Stimulated activated CD4-positive, alpha-beta T cell treated with anti-CD3 and anti-CD28 coated beads, Interleukin-2, amount 100 ng/mL, for 48 hours (primary cell): Measurements from ENCODE around the gene MYLK4.

Experiments used
- DNase-seq, 2 donors: peaks; one replicate each; pipeline ENCODE4 v3.0.0-alpha.2; 2020

MYLK4 gene

GRCh38 chr6:2750832-2751231 lies at the start of gene MYLK4:
Gene MYLK4, minus strand, starts transcription at chr6:2750922. Its CDS starts 1,628 bp downstream, at chr6:2749294.
- DNase-seq: no peak

DNA sequence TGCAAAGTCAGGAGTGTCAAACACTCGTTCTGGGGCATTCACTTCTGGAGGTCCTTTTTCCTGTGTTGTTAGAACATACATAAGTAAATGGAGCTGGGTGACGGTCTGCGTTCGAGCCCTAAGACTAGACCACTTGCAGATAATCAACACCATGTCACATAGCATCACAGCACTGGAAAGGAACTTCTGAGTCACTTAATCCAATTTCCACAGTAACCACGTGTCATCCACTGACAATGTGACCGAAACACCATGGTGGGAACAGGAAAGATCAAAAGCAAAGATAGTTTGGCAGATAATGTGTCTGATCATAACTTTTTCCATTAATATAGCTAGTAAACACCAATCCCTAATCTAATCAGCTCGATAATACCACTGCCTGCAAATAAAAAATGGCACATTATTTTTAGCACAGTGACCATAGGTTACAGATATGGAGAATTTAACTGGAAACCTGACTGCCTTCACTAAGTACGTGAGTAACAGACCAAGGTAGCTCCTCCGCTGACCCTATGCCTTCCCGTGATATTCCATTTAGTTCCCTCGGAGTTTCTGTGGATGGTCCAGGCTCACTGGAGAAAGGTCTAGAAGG lies 49.3 kb upstream of the MYLK4 start:
- no peak for DNase-seq

DNA sequence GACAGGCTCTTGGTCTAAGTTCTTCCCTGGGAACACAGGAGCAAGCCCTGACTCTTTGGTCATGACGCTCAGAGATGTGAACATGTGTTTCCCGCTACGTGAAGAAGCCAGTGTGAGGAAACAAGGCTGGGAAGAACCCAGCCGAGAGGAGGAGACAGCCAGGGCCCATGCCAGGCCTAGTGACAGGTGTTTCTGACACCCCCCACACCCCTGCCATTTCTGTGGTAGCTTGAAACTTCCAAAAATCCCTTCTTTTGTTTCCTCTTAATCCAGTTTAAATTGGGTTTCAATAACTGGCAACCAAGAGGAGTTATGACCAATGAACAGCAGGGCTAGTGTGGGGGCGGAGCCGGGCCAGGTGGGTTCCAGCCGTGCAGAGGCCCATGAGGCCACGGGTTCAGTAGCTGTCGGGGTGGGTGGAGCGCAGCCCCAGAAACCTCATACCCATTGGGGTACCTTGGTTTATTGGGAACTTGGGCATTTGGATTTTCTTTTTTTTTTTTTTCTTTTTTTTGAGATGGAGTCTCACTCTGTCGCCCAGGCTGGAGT lies 47.9 kb upstream of the MYLK4 start:
- DNase-seq: no peak

DNA sequence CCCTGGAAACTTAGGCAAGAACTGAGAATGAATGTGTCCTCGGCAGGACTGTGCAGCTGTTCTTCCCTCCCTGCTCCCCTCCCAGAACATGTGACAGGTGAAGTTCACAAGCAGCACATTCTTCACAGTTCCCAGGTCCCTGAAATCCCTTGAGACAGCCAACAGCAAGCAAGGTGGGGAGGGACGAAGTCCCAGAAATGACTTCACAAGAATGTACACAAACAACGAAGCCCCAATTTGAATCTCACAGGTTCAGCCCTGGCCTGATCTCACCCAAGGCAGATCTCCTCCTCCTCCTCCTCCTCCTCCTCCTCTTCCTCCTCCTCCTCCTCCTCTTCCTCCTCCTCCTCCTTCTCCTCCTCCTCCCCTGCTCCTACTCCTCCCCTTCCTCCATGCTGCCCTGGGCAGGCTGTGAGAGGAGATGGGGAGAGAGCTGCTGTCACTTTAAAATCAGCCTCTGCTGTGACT lies 46.9 kb upstream of the MYLK4 start:
- DNase-seq: no peak

DNA sequence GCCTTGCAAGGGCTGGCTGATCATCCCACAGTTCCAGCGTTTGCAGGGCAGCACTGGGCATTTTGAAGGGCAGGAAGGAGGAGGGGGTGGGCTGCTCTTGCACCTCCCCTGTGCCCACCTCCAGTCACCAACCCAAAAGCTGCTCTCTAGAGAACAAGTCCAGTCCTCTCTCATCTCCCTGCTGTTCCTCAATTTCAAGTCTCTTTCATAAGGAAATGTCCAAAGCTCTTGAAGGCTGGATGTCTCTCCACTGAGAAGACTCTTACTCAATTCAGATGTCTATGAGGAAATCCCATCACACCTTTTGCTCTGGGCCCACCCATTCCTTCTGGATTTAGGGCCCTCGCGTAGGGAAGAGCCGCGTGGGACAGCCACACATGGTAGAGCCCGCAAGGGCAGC lies 46.1 kb upstream of the MYLK4 start:
- DNase-seq: no peak

- DNase-seq: no peak
Measured at GRCh38 chr6:2795956-2796355, 45.2 kb upstream of the MYLK4 start.

DNA sequence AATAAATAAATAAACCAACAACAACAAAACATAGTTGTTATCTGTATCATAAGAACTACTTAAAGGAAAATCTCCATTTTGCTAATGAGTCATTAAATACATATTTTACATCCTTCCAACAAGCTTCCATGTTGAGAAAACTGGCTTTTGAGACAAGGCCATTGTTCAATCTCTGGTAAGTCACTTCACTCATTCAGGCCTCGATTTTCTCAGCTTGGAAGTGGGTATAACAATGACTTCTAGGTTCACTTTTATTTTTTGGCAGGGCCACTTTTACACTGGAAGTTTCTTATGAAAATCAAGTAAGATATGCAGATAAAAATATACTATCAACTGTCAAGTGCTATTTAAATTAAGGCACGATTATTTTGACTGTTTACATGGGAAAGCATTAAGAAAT lies 44.4 kb upstream of the MYLK4 start:
- no peak for DNase-seq

DNA sequence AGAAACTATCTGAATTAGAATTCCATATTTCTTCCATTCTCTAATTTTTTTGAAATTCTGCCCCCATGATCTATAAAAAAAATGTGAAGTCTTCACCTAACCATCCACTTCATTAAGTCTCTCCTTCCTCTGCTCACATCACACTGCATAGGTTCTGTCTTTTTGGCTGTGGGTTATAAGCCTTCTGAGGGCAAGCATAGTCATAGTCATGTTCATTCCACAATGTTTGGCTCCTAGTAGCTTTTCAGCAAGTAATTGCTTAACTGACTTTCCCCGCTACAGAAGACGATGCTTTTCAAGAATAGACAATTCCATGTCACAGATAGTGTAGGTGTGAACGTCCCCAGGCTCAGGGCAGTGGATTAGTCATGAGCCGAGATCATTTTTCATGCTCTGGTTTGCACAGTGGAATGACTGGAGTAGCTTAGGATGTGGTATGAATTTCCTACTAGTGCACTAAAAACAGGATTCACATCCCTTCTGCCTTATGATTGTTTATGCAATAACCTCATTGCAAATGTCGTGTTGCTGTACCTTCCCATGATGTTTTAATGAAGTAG lies 43.5 kb upstream of the MYLK4 start:
- no peak for DNase-seq

DNA sequence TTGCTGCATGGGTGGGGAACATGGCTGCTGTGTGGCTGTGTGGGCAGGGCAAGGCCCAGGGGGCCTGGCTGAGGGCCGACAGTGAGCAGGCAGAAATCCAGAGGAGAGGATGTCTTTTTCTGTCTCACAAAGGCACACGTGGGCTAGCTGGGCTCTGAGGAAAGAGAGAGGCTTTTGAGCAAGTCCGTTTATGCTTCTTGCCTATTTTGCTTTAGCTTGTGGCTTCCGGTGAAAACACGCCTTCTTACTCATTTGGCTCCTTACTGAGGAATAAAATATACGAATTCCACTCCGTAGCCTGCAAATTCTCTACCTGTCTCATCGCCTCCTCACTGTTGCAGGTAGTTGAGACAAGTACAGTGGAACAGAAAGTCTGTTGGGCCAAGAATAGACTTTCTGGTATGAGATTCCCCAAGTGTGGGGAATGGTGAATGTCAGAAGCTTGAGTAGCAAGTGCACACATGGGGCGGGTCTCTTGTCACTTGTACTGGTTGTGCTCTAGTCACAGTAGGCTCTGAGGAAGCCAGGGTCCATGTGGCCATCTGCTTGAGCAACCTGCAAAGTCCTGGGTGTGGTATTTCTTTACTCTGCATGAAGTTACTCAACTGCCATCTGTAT lies 42.9 kb upstream of the MYLK4 start:
- no peak for DNase-seq

DNA sequence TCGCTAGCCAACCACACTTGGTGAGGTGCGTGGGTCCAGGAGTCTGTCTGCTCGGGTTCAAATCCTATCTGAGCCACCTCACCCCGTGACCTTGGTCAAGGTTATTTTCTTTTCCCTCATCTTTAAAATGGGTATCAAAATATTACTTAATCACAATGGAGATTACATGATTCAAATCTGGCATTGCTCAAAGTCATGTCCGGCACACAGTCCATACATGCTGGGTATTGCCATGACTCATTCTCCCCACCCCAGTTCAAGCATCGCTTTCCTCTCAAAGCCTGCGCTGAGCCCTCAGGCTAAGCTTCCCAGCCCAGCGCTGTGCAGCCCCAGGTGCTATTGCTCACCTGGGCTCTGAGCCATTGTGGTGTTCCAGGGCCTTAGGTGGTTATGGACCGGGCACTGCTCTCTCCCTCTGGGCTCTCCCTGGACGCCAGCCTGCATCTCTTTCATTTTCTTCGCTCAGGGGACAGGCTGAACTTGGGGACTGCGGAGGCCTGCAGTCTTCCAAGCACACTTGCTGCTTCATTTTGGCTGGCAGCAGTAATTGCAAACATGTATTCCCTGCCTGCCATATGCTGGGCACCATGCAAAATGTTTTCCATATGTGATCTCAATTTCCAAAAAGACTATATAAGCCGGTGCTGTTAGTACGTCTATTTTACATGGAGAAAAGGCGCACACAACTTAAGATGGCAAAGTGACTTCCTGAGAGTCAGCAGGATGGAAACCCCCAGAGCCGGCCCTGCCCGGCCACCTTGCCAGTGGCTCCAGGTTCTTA lies 41.8 kb upstream of the MYLK4 start:
- no peak for DNase-seq

DNA sequence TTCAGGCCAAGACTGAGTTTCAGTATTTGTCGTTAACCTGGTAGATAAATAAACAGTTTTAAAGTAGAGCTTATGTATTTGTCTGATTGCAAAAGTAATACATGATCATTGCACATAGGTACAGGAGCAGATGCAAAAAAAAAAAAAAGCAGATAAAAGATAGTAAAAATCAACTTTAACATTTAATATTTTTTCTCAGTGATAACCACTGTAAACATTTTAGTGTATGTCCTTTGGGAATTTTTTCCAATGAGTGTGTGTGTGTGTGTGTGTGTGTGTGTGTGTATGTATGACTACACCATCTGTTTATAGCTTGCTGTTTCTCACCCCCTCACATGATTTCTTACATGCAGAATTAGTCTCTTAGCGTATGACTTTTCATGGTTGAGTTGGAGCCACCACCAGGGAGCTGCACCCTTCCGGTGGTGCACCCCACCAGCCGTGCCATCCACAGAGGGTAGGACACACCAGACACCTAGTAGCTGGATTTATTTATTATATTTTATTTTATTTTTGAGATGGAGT lies 40.8 kb upstream of the MYLK4 start:
- DNase-seq: no peak

- DNase-seq: peak; percentile 46
Measured at GRCh38 chr6:2790588-2791449, 40.1 kb upstream of the MYLK4 start.

DNA sequence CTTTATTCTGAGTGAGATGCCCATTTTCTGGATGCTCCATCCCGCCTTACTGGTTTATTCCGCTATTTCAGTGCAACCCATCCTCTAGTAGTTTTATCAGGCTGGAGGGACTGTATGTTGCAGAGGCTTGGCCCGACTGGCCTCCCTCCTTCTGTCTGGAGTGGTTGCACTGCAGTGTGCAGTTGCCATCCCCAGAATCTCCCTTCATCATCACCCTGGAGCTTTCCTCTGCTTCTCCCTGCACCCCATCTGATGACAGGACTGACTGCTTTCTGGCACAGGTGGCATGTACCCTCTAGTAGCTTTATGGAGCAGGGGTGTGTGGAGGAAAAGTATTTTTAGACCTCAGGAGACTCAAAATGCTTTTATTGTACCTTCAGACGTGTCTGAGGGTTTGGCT lies 35.5 kb upstream of the MYLK4 start:
- DNase-seq: no peak

DNA sequence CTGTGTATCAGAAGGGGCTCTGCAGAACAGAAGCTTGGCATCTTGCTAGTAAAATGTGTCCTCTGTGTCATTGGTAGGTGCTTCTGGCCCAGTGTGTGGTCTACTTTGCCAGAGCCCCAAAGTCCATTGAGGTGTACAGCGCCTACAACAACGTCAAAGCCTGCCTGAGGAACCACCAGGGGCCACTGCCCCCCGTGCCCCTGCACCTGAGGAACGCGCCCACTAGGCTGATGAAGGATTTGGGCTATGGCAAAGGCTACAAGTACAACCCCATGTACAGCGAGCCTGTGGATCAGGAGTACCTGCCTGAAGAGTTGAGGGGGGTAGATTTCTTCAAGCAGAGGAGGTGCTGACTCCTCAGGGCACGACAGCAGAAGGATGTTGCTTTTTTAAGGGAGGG lies 34.2 kb upstream of the MYLK4 start:
- no peak for DNase-seq

DNA sequence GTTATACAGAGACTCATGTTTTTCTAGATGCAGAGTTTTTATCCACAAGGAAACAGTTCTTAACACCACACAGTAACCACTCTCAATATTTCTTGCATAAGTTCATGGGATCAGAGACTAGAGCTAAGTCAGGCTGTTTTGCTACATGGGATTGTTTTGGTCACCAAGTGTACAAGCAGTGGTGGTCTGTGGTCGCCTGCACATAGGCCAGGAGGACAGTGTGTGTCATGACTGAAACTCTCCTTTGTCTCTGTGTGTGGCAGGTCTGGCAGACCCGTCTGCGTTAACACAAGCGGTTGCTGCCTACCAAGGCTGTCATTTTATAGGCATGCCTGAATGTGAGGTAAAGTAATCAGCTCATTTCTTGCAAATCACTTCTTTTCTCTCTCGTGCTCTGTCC lies 33.3 kb upstream of the MYLK4 start:
- no peak for DNase-seq

GRCh38 chr6:2783188-2783963 lies 32.7 kb upstream of the MYLK4 start:
- no peak for DNase-seq

GRCh38 chr6:2782825-2783187 lies 32.1 kb upstream of the MYLK4 start:
- DNase-seq: no peak

DNA sequence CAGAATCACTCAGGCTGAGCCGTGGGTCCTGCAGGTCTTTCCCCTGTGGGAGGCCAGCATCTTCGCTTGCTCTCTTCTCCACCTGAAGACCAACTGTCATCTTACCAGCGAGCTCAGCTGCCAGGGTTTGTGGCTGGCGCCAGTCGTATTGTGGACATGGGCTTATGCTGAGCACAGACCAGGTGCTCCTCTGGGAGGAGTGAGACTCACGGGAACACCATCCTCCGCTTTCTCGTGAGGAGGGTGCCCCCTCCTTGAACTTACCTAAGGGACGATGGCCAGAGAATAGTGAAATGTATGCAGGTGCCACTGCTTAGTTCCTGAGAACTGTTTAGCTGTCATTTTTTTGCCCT lies 31.6 kb upstream of the MYLK4 start:
- DNase-seq: no peak

- no peak for DNase-seq
Measured at GRCh38 chr6:2781685-2782355, 31.1 kb upstream of the MYLK4 start.

DNA sequence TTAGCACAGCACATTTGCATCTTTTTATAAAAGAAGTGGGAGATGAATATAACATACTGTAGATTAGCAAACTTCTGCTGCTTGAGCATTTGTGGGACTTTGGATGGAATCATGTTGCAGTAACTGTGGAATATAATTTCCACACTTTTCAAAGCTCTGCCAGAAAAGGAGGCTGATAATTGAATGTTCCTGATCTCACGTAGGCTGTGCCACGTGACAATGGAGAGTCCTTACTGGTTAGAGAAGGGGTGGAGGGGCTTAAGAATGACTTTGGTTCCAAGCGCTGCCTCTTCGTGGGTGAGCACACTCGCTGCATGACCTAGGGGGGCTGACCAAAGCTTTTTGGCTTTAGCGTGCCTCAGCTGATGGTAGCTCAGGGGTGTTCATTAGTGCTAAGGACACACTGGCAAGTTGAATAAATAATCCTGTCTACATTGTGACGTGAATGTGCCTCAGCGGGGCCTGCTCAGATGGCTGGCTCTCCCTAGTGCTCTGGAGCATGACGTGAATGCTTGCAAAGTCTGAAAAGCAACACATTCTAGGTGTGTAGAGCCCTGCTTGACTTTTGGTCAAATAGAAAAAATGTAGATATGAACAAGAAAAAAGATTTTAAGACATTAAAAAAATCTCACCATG lies 29.5 kb upstream of the MYLK4 start:
- DNase-seq: no peak

DNA sequence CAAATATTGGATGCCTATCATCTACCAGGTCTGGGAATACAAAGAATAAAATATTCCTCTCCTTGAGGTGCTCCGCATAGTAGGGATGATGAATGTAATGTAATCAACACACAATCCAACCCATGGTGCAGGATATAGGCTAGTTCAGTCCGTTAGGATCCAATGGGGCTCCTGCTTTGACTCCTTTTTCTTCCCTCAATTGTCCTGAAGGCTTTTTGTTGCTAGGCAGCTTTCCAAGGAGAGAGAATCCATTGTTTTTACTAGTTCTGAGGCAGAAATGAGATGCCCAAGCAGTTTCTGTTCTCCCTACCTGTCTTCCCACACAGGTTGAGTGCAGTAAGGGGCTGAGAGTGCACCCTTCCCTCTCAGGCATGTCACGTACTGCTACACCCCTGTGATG lies 26.5 kb upstream of the MYLK4 start:
- DNase-seq: no peak
